T-helper 2 cell treated with Interferon-gamma antibody and Interleukin-4, amounts not matched to agents 5 μg/mL and 100 μg/mL, for 36 hours (primary cell): ENCODE measurements around the gene XK.

Experiments
- DNase-seq: peaks from one replicate; pipeline ENCODE4 v3.0.0; 2021; ENCODE audit warnings: low spot score
- H3K27ac Mint-ChIP-seq: one replicate; pipeline ENCODE4 v1.8.0; 2021; ENCODE audit warnings: mild to moderate bottlenecking, mixed read lengths
- H3K27me3 Mint-ChIP-seq: one replicate; pipeline ENCODE4 v1.8.0; 2021; ENCODE audit warnings: low read depth, mixed read lengths
- H3K36me3 Mint-ChIP-seq: one replicate; pipeline ENCODE4 v1.8.0; 2021; ENCODE audit warnings: low read depth, mixed read lengths
- H3K4me1 Mint-ChIP-seq: one replicate; pipeline ENCODE4 v1.8.0; 2021; ENCODE audit warnings: low read depth, mixed read lengths
- H3K4me3 Mint-ChIP-seq: one replicate; pipeline ENCODE4 v1.8.0; 2022; ENCODE audit warnings: mild to moderate bottlenecking, moderate library complexity, mixed read lengths
- H3K9me3 Mint-ChIP-seq: one replicate; pipeline ENCODE4 v1.8.0; 2021; ENCODE audit warnings: mixed read lengths

XK gene

DNA sequence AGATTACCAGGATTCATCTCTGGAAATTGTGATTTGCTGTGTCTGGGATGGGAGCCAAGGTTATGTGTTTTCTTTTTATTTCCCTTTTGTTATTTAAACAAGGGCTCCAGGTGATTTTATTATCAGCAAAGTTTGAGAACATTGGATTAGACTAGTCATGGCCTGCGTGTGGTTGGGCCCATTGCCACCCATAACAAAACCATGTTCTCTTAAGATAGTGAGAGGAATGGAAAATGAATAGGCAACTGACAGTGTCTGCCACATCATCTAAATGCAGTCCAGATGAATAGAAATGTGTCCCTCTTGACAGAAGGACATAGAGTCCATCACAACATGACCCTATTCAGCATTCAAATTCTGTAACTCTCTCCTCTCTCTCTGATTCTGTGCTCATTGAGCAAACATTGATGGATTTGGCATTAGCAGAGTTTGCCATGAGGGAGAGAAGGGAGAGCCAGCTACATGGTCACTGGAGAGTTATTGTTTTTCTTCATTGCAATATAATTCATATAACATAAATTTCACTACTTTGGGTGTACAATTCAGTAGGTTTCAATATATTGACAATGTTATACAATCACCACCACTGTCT, 11.7 kb downstream of the XK start:
- Mint-ChIP-seq H3K27me3 (no peaks in the 10 kb centered on the region), H3K27ac (no peak overlapping the region)

GRCh38 chrX:37701588-37701987, 16.0 kb downstream of the XK start:
- no peaks in the 10 kb centered on the region for H3K4me1 Mint-ChIP-seq
- no peaks in the 10 kb centered on the region for H3K9me3 Mint-ChIP-seq
- no peak overlapping the region for H3K4me3 Mint-ChIP-seq
- DNase-seq: no peak
- no peaks in the 10 kb centered on the region for H3K36me3 Mint-ChIP-seq
- no peaks in the 10 kb centered on the region for H3K27me3 Mint-ChIP-seq
- H3K27ac Mint-ChIP-seq: no peak overlapping the region

More for the DNA sequence above, 11.7 kb downstream of the XK start:
- no peaks in the 10 kb centered on the region for H3K9me3 Mint-ChIP-seq
- H3K4me3 Mint-ChIP-seq: no peak overlapping the region
- H3K36me3 Mint-ChIP-seq: no peaks in the 10 kb centered on the region
- H3K4me1 Mint-ChIP-seq: no peaks in the 10 kb centered on the region
- no peak for DNase-seq

DNA sequence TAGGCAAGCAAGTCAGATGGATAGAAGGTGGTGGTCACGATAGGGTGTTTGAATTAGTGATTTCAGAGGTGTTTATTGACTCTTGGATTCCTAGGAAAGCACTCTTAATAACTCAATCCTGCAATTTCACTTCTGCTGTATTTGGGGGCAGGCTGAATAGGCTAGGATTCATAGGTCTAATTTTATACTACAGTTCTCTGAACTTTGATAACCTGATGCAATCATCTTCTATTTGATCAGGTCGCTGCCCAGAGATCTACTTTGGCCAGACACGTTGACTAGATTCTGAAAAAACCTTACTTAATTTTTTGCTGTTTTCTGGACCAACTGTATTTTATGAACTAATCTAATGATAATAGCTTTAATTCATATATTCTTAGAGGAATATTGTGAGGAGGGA, 26.4 kb downstream of the XK start:
- no peak overlapping the region for H3K27ac Mint-ChIP-seq
- no peaks in the 10 kb centered on the region for H3K27me3 Mint-ChIP-seq
- no peak overlapping the region for H3K4me3 Mint-ChIP-seq

GRCh38 chrX:37712458-37712857, 26.9 kb downstream of the XK start:
- no peaks in the 10 kb centered on the region for H3K9me3 Mint-ChIP-seq
- H3K4me1 Mint-ChIP-seq: no peaks in the 10 kb centered on the region
- no peaks in the 10 kb centered on the region for H3K27me3 Mint-ChIP-seq
- no peak for DNase-seq
- H3K4me3 Mint-ChIP-seq: no peak overlapping the region
- no peaks in the 10 kb centered on the region for H3K36me3 Mint-ChIP-seq
- no peak overlapping the region for H3K27ac Mint-ChIP-seq

More for the DNA sequence above, 26.4 kb downstream of the XK start:
- no peaks in the 10 kb centered on the region for H3K9me3 Mint-ChIP-seq
- no peak for DNase-seq
- no peaks in the 10 kb centered on the region for H3K36me3 Mint-ChIP-seq
- no peaks in the 10 kb centered on the region for H3K4me1 Mint-ChIP-seq

GRCh38 chrX:37714479-37714878, 28.9 kb downstream of the XK start:
- Mint-ChIP-seq H3K4me1 (no peaks in the 10 kb centered on the region), H3K9me3 (peaks cover 6% of the 10 kb centered on the region), H3K36me3 (no peaks in the 10 kb centered on the region), H3K27ac (no peak overlapping the region), H3K4me3 (no peak overlapping the region), H3K27me3 (no peaks in the 10 kb centered on the region)
- no peak for DNase-seq

DNA sequence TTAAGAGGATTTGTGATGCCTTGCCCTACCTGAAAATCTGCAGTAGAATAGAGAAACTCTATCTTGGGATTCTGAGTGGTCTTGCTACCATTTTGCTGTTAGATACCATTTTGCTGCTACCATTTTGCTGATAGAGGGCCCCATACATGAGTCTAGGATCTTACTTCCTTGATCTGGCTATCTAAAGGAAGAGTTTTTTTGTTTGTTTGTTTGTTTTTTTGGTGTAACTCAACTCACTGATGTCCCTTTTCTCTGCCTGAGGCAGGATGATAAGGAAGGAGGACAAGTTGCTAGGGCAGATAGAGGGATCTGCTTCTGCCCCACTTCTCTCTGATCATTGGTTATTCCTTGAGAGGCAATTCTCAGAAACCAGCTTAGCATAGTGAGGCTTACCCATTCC, 31.0 kb downstream of the XK start:
- no peak overlapping the region for H3K27ac Mint-ChIP-seq
- H3K27me3 Mint-ChIP-seq: no peaks in the 10 kb centered on the region
- peaks cover 6% of the 10 kb centered on the region for H3K9me3 Mint-ChIP-seq

DNA sequence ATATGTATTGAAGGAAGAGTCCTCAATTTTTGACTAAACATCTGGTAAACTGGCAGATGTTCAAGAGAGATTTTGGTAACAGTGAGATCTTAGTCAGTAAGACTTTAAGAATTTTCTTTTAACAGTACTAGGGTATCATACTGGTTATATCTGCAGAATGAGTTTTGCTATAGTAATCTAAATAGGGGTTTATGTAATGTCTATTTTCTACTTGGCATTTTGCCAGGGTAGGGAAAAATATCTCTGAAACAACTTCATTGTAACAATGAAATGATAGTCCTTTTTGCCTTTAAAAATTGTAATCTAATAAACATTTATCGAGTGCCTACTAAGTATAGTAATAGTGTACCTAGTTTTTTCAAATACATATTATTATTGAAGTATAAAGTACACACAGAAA, 32.1 kb downstream of the XK start:
- Mint-ChIP-seq H3K27ac (no peak overlapping the region), H3K4me1 (no peaks in the 10 kb centered on the region), H3K27me3 (peaks cover 3% of the 10 kb centered on the region), H3K9me3 (peaks cover 6% of the 10 kb centered on the region), H3K4me3 (no peak overlapping the region), H3K36me3 (no peaks in the 10 kb centered on the region)
- no peak for DNase-seq

More for the DNA sequence above, 31.0 kb downstream of the XK start:
- DNase-seq: no peak
- Mint-ChIP-seq H3K4me3 (no peak overlapping the region), H3K4me1 (no peaks in the 10 kb centered on the region), H3K36me3 (no peaks in the 10 kb centered on the region)

- H3K27me3 Mint-ChIP-seq: peaks cover 11% of the 10 kb centered on the region
- no peaks in the 10 kb centered on the region for H3K4me1 Mint-ChIP-seq
- H3K27ac Mint-ChIP-seq: no peak overlapping the region
- H3K36me3 Mint-ChIP-seq: no peaks in the 10 kb centered on the region
- no peak for DNase-seq
- H3K9me3 Mint-ChIP-seq: peaks cover 6% of the 10 kb centered on the region
- no peak overlapping the region for H3K4me3 Mint-ChIP-seq
These were observed 37.0 kb downstream of the XK start for GRCh38 chrX:37722595-37722994.

GRCh38 chrX:37726346-37726745, 40.8 kb downstream of the XK start:
- Mint-ChIP-seq H3K36me3 (no peaks in the 10 kb centered on the region), H3K27me3 (peaks cover 11% of the 10 kb centered on the region), H3K4me3 (no peak overlapping the region), H3K27ac (no peak overlapping the region), H3K9me3 (no peaks in the 10 kb centered on the region), H3K4me1 (no peaks in the 10 kb centered on the region)
- no peak for DNase-seq

GRCh38 chrX:37745354-37745753, 59.8 kb downstream of the XK start:
- Mint-ChIP-seq H3K27ac (no peak overlapping the region), H3K4me3 (no peak overlapping the region)

DNA sequence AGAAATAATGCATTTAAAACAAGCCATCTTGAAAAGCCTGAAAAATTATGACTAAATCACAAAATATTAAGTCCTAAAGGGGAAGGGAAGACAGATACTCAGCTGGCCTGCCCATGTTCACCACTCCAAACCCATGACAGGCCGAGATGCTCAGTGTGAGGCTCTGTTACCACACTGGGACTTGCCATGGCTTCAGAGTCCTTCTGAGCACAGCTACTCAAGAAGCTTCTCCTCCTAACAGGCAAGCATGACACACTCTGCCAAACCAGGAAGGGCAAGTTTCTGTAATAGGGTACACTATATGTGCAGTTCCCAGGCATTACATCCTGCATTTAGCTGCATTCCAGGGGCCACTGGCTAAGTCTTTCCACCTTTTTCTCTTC, 60.2 kb downstream of the XK start:
- H3K9me3 Mint-ChIP-seq: no peaks in the 10 kb centered on the region
- DNase-seq: no peak
- H3K4me3 Mint-ChIP-seq: peak overlapping the region; percentile 41
- peaks cover 12% of the 10 kb centered on the region for H3K4me1 Mint-ChIP-seq
- H3K27ac Mint-ChIP-seq: no peak overlapping the region
- peaks cover 18% of the 10 kb centered on the region for H3K27me3 Mint-ChIP-seq
- no peaks in the 10 kb centered on the region for H3K36me3 Mint-ChIP-seq

More at GRCh38 chrX:37745354-37745753, 59.8 kb downstream of the XK start:
- peak; percentile 48 for DNase-seq
- Mint-ChIP-seq H3K36me3 (no peaks in the 10 kb centered on the region), H3K27me3 (peaks cover 23% of the 10 kb centered on the region), H3K4me1 (peaks cover 12% of the 10 kb centered on the region), H3K9me3 (no peaks in the 10 kb centered on the region)

DNA sequence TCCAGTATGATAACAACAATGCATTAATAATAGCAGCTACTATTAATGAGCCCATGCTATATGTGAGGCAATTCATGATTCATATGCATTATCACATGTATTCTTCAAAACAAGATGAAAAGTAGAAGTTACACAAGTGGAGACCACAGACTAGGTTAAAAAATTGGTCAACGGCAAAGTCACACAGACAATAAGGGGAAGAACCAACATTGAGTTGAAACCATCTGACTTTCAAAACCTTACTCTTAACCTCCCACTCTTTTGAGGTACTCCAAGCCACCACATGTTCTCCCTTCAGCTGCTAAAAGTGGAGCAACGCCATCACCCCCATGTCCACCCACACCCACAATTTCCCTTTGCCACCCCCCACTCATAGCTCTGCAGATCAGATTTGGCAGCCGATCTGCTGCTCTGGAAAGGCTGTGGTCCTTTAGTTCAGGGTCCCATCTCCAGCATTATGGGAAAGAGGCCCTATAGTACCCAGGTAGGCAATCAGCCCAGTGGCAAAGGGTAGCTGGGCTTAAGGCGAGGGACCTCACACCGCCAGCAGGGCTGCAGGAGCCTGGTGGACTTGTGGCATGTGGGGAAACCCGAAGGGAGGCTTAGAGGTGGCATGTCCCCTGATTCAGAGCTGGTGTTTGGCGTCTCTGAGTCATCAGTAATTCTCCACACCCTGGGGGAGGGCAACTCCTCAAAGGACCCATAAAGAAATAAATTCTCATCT, 60.8 kb downstream of the XK start:
- DNase-seq: peak; percentile 52
- peak overlapping the region; percentile 41 for H3K4me3 Mint-ChIP-seq
- H3K9me3 Mint-ChIP-seq: peaks cover 3% of the 10 kb centered on the region
- H3K27me3 Mint-ChIP-seq: peaks cover 16% of the 10 kb centered on the region
- H3K4me1 Mint-ChIP-seq: peaks cover 15% of the 10 kb centered on the region
- H3K36me3 Mint-ChIP-seq: no peaks in the 10 kb centered on the region
- peak overlapping the region; percentile 82 for H3K27ac Mint-ChIP-seq

GRCh38 chrX:37746951-37747350, 61.4 kb downstream of the XK start:
- Mint-ChIP-seq H3K4me1 (peaks cover 18% of the 10 kb centered on the region), H3K27me3 (peaks cover 10% of the 10 kb centered on the region), H3K4me3 (no peak overlapping the region), H3K27ac (no peak overlapping the region), H3K9me3 (peaks cover 6% of the 10 kb centered on the region), H3K36me3 (no peaks in the 10 kb centered on the region)
- DNase-seq: no peak

GRCh38 chrX:37752281-37752680, 66.7 kb downstream of the XK start:
- Mint-ChIP-seq H3K27ac (no peak overlapping the region), H3K9me3 (peaks cover 6% of the 10 kb centered on the region), H3K4me1 (peaks cover 16% of the 10 kb centered on the region), H3K36me3 (peaks cover 6% of the 10 kb centered on the region), H3K4me3 (no peak overlapping the region), H3K27me3 (no peaks in the 10 kb centered on the region)
- no peak for DNase-seq

DNA sequence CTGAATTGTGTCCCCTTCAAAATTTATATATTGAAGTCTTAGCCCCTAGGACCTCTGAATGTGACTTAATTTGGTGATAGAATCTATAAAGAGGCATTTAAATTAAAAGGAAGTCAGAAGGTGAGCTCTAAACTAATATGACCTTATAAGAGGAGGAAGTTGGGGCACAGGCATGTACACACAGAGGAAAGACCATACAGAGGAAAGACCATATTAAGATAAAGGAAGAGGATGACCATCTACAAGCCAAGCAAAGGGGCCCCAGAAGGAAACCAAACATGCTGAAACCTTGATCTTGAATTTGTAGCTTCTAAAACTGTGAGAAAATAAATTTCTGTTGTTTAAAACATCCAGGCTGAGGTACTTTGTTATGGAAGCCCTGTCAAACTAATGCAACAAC, 67.3 kb downstream of the XK start:
- H3K27ac Mint-ChIP-seq: peak overlapping the region; percentile 75

More for the DNA sequence above, 67.3 kb downstream of the XK start:
- peaks cover 20% of the 10 kb centered on the region for H3K4me1 Mint-ChIP-seq
- peaks cover 11% of the 10 kb centered on the region for H3K9me3 Mint-ChIP-seq
- peaks cover 6% of the 10 kb centered on the region for H3K36me3 Mint-ChIP-seq
- H3K4me3 Mint-ChIP-seq: no peak overlapping the region
- H3K27me3 Mint-ChIP-seq: no peaks in the 10 kb centered on the region
- no peak for DNase-seq
